Left hindlimb (tissue), 1 donor: ENCODE results near the gene PCP2.
"Not testable (repeated sequence)": the region's sequence is repeated elsewhere in the genome, so short reads cannot be mapped to it uniquely, and the experiment has no call there.

Experiments used
- DNase-seq: peaks from one replicate; pipeline ENCODE4 v3.0.0-alpha.2; 2018

PCP2 gene

DNA sequence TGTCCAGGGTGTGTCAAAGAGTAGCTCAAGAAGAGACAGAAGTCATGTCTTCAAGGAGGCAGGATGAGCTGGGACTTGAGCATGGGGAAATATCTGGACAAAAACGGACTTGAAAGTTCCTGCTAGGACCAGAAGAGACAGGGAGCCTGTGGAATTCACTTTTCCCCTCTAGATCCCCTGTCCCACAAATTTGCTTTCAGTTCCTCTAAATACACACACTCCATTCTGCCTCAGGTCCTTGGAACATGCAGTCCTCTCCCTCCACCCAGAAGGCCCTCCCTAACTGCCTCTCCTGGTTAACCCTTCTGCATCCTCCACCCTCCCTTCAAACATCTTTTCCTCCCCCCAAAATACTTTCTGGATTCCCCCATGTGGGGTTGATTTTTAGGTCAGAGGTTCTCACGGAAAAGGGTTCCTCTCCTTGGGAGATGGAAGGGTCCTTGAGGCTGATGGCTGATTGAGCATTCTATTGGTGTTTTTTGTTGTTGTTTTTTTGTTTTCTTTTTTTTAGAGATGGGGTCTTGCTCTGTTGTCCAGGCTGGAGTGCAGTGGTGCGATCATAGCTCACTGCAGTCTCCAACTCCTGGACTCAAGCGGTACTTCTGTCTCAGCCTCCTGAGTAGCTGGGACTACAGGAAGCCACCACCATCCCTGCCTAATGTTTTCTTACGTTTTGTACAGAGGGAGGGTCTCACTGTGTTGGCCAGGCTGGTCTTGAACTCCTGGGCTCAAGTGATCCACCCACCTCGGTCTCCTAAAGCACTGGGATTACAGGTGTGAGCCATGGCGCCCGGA is 28.4 kb upstream of the PCP2 start:
- no peak for DNase-seq

DNA sequence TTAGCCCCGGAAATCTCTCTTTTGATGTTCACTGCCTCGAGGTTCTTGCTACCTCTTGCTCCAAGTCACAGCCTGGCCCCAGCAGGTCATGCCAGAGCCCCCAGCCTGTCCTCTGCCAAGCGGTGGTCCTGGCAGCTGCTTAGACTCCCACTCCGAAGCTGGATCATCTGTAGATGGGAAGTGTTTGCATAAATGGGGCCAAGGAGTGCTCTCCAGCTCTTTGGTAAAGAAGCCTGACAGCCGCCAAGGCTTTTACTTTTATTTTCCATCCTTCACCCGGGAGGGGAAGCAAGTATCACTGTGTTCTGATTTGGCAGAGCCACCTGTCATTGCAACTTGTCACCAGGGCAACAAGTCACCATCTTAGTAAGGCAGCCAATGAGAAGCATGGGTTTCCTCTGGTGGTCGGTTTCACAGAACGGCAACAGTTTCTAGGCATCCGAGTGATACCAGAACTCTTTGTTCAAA is 24.7 kb upstream of the PCP2 start:
- no peak for DNase-seq

GRCh38 chr19:7657131-7657751 is 23.7 kb upstream of the PCP2 start:
- no peak for DNase-seq

GRCh38 chr19:7655581-7655980 is 22.1 kb upstream of the PCP2 start:
- no peak for DNase-seq

- DNase-seq: no peak
Measured at GRCh38 chr19:7654401-7654800, 20.9 kb upstream of the PCP2 start.

DNA sequence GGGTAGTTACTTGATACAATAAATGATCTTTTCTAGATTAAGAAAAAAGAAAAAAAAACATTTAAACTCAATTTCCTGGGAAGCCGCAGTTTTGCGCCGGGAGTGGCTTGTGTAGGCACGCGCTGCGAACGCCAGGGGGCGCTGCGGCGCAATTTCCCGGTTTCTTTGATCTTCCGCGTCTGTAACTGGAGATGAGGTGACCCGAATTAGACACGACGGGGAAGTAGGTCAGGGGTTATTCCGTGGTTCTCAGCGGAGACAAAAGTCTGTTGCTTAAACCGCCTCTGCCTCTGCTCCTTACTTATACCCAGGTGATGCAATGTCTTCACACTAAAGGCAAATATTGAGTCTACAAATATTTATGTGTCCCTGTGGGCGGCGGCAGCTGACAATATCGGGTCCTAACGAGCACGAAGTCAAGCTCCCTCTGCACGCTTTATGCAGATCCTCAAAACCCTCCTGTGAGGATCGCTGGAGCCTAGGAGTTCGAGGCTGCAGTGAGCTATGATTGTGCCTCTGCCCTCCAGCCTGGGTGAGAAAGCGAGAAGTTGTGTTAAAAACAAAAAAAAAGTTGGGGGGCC is 18.6 kb upstream of the PCP2 start:
- peak; percentile 78 for DNase-seq

- no peak for DNase-seq
Measured at GRCh38 chr19:7650148-7650547, 16.6 kb upstream of the PCP2 start.

GRCh38 chr19:7648265-7649014 is 14.9 kb upstream of the PCP2 start:
- no peak for DNase-seq

DNA sequence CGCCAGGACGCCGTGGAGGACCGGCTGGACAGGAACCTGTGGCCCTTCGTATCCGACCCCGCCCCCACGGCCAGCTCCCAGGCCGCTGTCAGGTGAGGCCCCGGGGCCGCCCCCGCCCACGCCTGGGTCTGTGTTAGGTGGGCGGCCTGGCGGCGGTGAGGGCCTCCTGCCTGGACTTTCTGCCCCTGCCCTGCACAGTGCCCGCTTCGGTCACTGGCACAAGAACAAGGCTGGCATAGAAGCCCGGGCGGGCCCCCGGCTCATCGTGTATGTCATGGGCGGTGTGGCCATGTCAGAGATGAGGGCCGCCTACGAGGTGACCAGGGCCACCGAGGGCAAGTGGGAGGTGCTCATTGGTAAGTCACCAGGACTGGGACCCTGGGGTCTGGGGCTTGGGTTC is 13.6 kb upstream of the PCP2 start:
- no peak for DNase-seq

DNA sequence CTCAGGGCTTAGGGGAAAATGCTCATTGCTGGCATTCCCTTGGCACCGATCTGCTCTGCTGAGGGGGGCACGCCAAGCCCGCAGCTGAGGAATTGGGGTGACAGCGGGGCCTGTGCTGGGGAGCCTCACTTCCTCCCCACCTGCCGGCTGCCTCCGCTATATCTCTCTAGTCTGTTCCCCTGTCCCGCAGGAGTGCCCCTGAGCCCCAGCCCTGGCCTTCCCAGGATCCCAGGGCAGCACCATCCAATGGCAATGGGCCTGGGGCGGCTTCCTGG is 12.8 kb upstream of the PCP2 start:
- no peak for DNase-seq

DNA sequence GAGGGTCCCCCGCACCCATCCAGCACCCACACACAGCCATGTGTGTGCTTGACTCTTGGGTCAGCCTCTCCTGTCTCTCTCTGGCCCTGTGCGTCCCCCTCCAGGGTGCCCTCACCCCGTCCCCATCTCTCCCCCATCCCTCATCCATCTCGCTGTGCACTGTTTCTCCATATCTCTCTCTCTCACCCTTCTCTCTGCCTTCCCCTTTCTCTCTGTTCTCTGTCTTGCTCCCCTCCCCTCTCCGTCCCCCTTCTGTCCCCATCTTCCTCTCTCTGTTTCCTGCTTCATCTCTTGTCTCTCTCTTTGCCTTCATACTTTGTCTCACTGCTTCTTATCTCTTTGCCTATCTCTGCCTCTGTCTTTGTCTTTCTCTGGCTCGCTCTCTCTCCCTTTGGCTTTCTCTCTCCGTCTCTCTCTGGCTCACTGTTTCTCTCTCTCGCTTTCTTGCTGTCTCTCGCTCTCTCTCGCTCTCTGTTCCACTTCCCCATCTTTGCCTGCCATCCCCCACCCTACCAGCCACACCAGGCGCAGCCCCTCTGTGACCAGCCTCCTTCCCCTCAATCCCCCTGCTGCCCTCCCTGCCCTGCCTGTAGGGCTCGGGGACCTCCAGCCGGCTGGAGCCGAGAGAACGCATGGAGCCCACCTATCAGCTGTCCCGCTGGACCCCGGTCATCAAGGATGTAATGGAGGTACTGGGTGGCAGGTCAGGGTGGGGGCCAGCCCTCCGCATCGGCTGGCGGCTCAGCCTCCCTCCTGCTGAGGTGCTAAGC is 12.3 kb upstream of the PCP2 start:
- no peak for DNase-seq

DNA sequence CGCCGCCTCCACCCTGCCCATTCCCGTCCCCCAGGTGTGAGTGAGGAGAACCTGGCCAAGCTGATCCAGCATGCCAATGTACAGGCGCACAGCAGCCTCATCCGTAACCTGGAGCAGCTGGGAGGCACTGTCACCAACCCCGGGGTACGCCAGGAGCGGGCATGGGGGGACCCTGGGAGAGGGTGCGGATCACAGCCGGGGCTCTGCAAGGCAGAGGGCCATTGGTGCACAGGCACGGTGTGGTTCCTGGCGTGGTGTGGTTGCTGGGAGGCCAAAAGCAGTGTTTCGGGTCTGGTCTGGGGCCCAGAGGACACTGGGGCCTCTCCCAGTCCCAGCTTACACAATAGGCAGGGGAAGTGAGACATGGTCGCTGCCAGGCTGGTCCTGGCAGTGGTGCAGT is 11.6 kb upstream of the PCP2 start:
- DNase-seq: no peak

- DNase-seq: no peak
Measured at GRCh38 chr19:7644550-7644877, 11.0 kb upstream of the PCP2 start.

DNA sequence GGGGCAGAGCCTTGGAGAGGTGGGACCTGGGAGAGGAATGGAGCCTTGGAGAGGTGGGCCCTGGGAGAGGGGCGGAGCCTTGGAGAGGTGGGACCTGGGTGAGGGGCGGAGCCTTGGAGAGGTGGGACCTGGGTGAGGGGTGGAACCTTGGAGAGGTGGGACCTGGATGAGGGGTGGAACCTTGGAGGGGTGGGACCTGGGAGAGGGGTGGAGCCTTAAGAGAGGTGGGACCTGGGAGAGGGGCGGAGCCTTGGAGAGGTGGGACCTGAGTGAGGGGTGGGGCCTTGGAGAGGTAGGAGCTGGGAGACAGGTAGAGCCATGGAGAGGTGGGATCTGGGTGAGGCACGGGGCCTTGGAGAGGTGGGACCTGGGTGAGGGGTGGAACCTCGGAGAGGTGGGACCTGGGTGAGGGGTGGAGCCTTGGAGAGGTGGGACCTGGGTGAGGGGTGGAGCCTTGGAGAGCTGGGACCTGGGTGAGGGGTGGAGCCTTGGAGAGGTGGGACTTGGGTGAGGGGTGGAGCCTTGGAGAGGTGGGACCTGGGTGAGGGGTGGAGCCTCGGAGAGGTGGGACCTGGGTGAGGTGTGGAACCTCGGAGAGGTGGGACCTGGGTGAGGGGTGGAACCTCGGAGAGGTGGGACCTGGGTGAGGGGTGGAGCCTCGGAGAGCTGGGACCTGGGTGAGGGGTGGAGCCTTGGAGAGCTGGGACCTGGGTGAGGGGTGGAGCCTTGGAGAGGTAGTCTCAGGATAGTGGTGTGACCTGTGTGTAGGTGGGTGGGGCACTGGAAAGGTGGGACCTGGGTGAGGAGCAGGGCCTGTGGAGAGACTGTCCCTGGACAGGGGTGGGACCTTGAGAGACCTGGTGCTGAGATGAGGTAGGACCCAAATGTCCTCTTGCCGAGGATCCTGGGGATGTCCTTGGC is 10.4 kb upstream of the PCP2 start:
- DNase-seq: not testable (repeated sequence)

GRCh38 chr19:7643031-7643415 is 9.5 kb upstream of the PCP2 start:
- DNase-seq: no peak

DNA sequence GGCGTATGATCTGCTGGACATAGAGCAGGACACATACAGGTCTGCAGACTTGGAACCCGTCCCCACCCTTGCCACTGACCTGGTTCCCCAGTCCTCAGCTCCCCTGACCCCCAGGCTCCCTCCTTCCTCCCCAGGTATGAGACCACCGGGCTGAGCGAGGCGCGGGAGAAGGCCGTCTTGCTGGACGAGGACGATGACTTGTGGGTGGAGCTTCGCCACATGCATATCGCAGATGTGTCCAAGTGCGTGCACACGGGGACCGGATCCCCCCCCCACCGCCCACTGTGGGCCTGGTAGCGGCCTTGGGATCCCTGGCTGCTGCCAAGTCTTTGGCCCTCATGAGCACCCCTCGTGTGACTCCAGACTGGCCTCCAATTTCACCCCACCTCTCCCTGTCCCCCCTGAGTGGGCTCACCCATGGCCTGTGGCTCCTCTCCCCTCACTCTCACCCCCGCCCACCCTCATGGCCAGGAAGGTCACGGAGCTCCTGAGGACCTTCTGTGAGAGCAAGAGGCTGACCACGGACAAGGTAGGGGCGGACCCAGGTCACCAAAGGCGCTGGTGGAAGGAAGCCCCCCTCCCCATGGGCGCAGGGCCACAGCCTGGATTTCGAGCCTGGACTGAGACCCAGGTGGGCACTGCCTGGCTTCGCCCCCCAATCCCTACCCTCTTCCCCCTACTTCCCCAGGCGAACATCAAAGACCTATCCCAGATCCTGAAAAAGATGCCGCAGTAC is 8.9 kb upstream of the PCP2 start:
- no peak for DNase-seq

GRCh38 chr19:7641290-7642276 is 8.1 kb upstream of the PCP2 start:
- DNase-seq: no peak

GRCh38 chr19:7640803-7641202 is 7.3 kb upstream of the PCP2 start:
- no peak for DNase-seq

GRCh38 chr19:7639863-7640348 is 6.4 kb upstream of the PCP2 start:
- DNase-seq: no peak
